ENCODE results near the gene CCL4L2.
"Not testable (repeated sequence)": the region's sequence is repeated elsewhere in the genome, so short reads cannot be mapped to it uniquely, and the experiment has no call there.

The CCL4L2 gene

DNA sequence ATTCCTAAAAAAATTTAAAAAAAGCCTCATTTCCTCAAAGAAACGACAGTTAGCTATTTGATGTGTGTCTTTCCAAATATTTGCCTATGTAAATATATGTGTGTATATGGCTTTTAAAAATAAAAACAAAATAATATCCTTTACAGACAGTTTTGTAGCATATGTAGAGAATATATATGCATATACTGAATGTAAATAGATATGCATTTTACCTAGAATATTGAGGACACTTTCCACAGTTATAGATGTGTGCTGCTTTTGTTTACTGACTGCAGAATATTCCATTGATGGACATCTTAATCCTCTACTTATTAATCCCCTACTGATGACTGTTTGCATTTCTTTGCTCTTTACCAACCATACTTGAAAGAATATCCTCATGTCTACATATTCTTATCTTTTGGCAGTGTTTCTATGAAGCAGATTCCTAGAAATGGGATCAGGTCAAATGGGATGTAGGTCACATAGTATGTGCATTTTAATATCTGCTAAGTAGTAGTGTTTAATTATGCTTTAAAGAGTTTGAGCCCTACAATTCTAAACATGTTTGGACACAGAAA lies 17.6 kb upstream of the CCL4L2 start:
- Histone ChIP-seq H3K9me3 (ENCODE audit: control insufficient read depth, low read length) (no peaks in the 10 kb centered on the region), H3K4me2 (ENCODE audit: low read length) (no peak overlapping the region), H3K9ac (no peak overlapping the region), H2AFZ (no peak overlapping the region), H3K4me1 (no peaks in the 10 kb centered on the region), H3K79me2 (no peaks in the 10 kb centered on the region), H3K36me3 (ENCODE audit: control insufficient read depth, insufficient read depth, low read length) (no peaks in the 10 kb centered on the region), H3K4me3 (ENCODE audit: low read depth, low read length) (no peak overlapping the region), H3K27me3 (ENCODE audit: control insufficient read depth, insufficient read depth, low read length) (no peaks in the 10 kb centered on the region), H3K27ac (no peak overlapping the region)
- TF ChIP-seq, protein P1, sequence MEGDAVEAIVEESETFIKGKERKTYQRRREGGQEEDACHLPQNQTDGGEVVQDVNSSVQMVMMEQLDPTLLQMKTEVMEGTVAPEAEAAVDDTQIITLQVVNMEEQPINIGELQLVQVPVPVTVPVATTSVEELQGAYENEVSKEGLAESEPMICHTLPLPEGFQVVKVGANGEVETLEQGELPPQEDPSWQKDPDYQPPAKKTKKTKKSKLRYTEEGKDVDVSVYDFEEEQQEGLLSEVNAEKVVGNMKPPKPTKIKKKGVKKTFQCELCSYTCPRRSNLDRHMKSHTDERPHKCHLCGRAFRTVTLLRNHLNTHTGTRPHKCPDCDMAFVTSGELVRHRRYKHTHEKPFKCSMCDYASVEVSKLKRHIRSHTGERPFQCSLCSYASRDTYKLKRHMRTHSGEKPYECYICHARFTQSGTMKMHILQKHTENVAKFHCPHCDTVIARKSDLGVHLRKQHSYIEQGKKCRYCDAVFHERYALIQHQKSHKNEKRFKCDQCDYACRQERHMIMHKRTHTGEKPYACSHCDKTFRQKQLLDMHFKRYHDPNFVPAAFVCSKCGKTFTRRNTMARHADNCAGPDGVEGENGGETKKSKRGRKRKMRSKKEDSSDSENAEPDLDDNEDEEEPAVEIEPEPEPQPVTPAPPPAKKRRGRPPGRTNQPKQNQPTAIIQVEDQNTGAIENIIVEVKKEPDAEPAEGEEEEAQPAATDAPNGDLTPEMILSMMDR (IDR thresholded peaks at IDR 0.05), result no peak

DNA sequence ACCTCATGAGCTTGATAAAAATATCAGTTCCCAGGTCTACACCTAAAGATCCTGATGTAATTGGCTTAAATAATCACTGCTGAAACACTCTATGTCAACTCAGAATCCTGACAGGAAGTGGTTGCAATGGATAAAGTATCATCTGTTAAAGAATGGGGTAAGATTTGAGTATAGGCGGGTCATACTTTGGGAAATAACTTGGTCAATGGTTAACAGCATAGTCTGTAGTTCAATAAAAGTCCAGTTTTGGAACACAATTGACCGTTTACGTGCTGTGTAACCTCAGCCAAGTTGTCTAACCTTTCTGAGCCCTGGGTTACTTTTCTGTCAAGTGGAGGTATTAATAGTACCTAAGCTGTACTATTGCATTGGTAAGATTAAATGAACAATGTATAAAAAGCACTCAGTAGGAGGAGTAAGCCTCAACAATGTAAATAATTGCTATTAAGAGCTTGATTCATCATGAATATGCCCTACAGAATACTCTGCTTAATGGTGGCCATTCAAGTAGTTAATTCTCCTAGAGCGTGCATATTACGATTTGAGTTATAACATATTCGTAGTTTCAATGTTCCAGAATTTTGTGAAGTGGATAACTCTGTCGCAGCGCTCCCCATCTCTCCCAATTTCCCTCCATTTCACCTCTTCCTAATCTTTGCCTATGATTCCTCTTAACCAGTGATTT lies 16.6 kb upstream of the CCL4L2 start:
- H3K9me3 ChIP-seq (ENCODE audit: control insufficient read depth, low read length); H3K79me2 ChIP-seq; H3K27ac ChIP-seq; H3K9ac ChIP-seq; H3K4me1 ChIP-seq; H3K27me3 ChIP-seq (ENCODE audit: control insufficient read depth, insufficient read depth, low read length); H3K4me3 ChIP-seq (ENCODE audit: low read depth, low read length); H2AFZ ChIP-seq; H3K4me2 ChIP-seq (ENCODE audit: low read length); H3K36me3 ChIP-seq (ENCODE audit: control insufficient read depth, insufficient read depth, low read length): not testable (repeated sequence)

DNA sequence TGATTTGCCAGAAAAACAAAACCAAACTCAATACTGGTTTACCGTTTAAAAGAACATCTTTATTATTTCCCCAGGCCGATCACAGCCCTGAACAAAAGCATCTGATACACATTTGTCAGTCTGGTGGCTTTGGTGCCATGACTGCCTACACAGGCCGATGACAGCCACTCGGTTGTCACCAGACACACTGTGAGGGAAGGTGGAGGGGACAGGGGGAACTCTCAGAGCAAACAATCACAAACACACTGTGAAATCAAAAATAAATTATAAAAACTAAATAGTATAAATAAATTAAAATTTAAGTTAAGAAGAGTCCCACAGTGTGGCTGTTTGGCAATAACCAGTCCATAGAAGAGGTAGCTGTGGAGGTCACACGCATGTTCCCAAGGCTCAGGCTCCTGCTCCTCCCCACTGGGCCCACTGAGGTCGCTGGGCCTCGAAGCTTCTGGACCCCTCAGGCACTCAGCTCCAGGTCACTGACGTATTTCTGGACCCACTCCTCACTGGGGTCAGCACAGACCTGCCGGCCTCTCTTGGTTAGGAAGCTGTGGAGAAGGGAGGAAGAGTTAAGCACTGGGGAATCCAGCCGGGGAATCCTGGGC lies 15.9 kb upstream of the CCL4L2 start:
- H3K4me3 ChIP-seq (ENCODE audit: low read depth, low read length); H3K27me3 ChIP-seq (ENCODE audit: control insufficient read depth, insufficient read depth, low read length); H3K4me1 ChIP-seq; H2AFZ ChIP-seq; H3K79me2 ChIP-seq; H3K36me3 ChIP-seq (ENCODE audit: control insufficient read depth, insufficient read depth, low read length); H3K9ac ChIP-seq; H3K27ac ChIP-seq; H3K4me2 ChIP-seq (ENCODE audit: low read length); H3K9me3 ChIP-seq (ENCODE audit: control insufficient read depth, low read length): not testable (repeated sequence)

DNA sequence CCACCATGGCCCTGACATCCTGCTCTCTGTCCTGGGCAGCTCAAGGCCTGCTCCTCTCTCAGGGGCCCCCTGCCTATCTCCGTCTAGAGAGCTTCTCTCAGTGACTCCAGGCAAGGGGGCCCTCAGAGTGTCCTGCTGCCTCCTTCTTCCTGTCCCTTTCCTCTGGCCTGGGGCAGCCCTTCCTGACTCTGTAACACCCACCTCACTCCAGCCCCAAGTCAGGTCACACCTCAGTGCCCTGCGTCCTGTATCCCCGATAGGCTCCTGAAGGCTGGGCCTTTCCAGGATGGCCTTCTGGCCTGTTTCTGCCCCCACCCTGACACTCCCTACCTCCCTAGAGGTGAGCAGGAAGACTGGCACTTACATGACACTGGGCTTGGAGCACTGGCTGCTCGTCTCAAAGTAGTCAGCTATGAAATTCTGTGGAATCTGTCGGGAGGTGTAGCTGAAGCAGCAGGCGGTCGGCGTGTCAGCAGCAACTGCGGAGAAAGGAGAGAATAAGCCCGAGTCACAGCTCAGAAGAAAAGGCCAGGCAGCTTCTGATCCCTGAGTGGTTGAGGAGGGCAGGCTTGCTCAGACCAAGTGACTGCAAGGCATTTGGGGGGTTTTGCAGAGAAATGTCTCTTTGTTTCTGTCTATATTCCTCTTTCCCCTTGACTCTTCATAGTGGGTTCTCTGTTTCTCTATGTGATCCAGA lies 15.3 kb upstream of the CCL4L2 start:
- no peak overlapping the region for H3K9ac ChIP-seq
- H2AFZ ChIP-seq, result no peak overlapping the region
- TF ChIP-seq, protein P1 (IDR thresholded peaks at IDR 0.05), result no peak
- no peaks in the 10 kb centered on the region for H3K79me2 ChIP-seq
- no peaks in the 10 kb centered on the region for H3K4me1 ChIP-seq
- no peaks in the 10 kb centered on the region for H3K36me3 ChIP-seq (ENCODE audit: control insufficient read depth, insufficient read depth, low read length)
- no peak overlapping the region for H3K4me3 ChIP-seq (ENCODE audit: low read depth, low read length)
- H3K27ac ChIP-seq, result no peak overlapping the region
- no peak overlapping the region for H3K4me2 ChIP-seq (ENCODE audit: low read length)
- H3K9me3 ChIP-seq (ENCODE audit: control insufficient read depth, low read length), result no peaks in the 10 kb centered on the region
- no peaks in the 10 kb centered on the region for H3K27me3 ChIP-seq (ENCODE audit: control insufficient read depth, insufficient read depth, low read length)

DNA sequence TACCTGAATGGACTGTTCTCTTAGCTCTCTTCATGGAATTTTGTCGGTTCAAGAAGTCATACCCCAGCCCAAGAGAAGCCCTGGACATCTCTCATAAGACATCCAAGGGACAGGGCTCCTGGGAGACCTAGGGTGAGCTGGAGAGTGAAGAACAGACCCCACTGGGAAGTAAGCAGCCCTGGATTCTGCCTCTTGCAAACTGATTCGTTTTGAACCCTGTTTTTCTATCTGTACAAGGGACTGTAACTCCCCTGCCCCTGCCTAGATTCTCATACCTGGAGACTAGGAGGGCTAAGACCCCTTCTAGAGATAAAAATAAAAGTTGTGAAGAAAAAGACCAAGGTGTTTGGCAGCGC lies 14.8 kb upstream of the CCL4L2 start:
- Histone ChIP-seq H3K4me2 (ENCODE audit: low read length) (no peak overlapping the region), H3K9me3 (ENCODE audit: control insufficient read depth, low read length) (no peaks in the 10 kb centered on the region), H2AFZ (no peak overlapping the region), H3K9ac (no peak overlapping the region), H3K4me3 (ENCODE audit: low read depth, low read length) (no peak overlapping the region), H3K79me2 (no peaks in the 10 kb centered on the region), H3K36me3 (ENCODE audit: control insufficient read depth, insufficient read depth, low read length) (no peaks in the 10 kb centered on the region), H3K4me1 (no peaks in the 10 kb centered on the region), H3K27ac (no peak overlapping the region), H3K27me3 (ENCODE audit: control insufficient read depth, insufficient read depth, low read length) (no peaks in the 10 kb centered on the region)
- TF ChIP-seq, protein P1 (IDR thresholded peaks at IDR 0.05), result no peak
